ENCODE data around the gene MAP2K5.

The MAP2K5 gene

DNA sequence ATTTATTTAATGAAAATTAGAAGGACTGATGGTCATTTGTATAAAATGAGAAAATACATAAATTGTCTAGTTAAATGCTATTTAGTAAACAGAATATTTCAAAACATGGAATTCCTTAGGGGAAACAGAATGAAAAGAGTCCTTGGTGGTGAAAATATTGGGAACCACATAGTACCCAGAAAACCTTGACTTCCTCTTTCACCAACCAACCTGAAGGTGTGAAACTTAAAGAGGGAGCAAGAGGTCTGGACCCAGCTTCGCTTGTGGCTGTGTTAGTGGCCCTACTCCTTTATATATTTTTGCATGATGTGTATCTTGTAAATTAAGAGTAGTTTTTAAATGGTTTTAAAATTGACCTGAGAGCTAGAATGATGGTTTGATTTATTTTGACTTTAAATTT, 64.2 kb downstream of the MAP2K5 start:
- H3K4me3 ChIP-seq (ENCODE audit: low read depth, low read length): no peak overlapping the region
- no peak for DNase-seq (ENCODE audit: low read depth)
- TF ChIP-seq, protein P1, sequence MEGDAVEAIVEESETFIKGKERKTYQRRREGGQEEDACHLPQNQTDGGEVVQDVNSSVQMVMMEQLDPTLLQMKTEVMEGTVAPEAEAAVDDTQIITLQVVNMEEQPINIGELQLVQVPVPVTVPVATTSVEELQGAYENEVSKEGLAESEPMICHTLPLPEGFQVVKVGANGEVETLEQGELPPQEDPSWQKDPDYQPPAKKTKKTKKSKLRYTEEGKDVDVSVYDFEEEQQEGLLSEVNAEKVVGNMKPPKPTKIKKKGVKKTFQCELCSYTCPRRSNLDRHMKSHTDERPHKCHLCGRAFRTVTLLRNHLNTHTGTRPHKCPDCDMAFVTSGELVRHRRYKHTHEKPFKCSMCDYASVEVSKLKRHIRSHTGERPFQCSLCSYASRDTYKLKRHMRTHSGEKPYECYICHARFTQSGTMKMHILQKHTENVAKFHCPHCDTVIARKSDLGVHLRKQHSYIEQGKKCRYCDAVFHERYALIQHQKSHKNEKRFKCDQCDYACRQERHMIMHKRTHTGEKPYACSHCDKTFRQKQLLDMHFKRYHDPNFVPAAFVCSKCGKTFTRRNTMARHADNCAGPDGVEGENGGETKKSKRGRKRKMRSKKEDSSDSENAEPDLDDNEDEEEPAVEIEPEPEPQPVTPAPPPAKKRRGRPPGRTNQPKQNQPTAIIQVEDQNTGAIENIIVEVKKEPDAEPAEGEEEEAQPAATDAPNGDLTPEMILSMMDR (IDR thresholded peaks at IDR 0.05; ENCODE audit: control insufficient read depth, extremely low read depth, insufficient read depth): no peak

DNA sequence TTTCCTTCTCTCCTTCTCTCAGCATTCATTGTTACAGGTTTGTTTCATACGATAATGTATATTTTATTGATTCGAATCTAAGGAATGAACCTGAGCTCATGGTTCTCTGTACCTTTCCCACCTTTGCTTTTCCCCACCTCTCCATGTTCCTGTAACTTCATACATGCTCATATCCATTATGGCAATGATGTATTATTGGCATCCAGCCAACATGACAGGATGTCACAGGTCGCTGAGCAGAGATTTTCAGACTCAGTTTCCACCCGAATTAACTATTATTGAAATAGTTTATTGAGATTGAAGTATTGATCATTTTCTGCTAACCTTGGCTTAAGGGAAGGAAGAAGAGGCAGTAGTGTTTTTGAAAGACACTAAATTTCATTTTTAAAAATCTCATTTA, 64.8 kb downstream of the MAP2K5 start:
- H3K4me3 ChIP-seq (ENCODE audit: low read depth, low read length): no peak overlapping the region
- TF ChIP-seq, protein P1 (IDR thresholded peaks at IDR 0.05; ENCODE audit: control insufficient read depth, extremely low read depth, insufficient read depth): no peak
- DNase-seq (ENCODE audit: low read depth): no peak

DNA sequence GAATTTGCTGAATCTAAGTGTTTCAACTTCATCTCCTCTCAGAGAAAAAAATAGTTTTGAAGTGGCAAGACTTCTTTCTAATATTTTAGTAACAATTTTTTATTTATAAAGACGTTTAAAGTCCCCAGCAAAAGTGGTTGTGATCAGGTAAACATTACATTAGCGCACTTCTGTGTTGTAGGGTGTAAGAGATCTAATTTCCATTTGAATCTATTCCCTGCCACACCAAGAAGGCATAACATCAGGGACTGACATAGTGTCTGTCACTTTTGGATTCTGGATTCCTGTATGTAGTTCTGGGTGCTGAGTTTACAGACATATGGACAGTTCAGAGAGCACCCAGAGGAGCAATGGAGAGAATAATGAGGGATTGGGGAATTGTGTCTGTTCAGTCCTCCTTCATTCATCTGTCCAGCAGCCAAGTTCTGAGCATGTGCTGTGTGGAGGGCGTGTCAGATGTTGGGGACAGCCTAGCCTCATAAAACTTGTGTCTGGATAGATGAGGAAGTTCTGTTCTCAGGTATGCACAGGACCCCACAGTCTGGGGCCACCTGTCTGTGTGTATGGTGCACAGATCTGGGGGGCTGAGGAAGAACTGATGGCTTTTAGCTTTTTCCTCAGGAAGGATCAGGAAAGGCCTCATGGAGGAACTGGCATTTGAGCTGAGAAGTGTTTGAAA, 65.6 kb downstream of the MAP2K5 start:
- TF ChIP-seq, protein P1 (IDR thresholded peaks at IDR 0.05; ENCODE audit: control insufficient read depth, extremely low read depth, insufficient read depth): no peak
- H3K4me3 ChIP-seq (ENCODE audit: low read depth, low read length): no peak overlapping the region
- DNase-seq (ENCODE audit: low read depth): no peak

DNA sequence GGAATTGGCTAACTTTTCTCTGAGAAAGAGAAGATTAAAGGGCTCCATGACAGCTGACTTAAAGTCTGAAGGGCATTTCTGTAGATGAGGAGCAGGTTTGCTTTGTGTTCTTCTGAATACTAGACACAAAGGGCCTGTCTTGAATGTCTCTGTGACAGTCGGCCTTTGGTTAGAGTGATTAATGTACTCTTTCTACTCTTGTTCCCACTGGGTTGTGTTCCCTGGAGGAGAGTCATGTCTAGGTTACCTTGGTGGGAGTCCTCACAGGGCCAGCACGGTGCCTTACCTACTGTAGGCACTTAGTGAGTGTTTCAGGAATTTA, 66.1 kb downstream of the MAP2K5 start:
- no peak overlapping the region for H3K4me3 ChIP-seq (ENCODE audit: low read depth, low read length)
- DNase-seq (ENCODE audit: low read depth): no peak
- TF ChIP-seq, protein P1 (IDR thresholded peaks at IDR 0.05; ENCODE audit: control insufficient read depth, extremely low read depth, insufficient read depth): no peak

DNA sequence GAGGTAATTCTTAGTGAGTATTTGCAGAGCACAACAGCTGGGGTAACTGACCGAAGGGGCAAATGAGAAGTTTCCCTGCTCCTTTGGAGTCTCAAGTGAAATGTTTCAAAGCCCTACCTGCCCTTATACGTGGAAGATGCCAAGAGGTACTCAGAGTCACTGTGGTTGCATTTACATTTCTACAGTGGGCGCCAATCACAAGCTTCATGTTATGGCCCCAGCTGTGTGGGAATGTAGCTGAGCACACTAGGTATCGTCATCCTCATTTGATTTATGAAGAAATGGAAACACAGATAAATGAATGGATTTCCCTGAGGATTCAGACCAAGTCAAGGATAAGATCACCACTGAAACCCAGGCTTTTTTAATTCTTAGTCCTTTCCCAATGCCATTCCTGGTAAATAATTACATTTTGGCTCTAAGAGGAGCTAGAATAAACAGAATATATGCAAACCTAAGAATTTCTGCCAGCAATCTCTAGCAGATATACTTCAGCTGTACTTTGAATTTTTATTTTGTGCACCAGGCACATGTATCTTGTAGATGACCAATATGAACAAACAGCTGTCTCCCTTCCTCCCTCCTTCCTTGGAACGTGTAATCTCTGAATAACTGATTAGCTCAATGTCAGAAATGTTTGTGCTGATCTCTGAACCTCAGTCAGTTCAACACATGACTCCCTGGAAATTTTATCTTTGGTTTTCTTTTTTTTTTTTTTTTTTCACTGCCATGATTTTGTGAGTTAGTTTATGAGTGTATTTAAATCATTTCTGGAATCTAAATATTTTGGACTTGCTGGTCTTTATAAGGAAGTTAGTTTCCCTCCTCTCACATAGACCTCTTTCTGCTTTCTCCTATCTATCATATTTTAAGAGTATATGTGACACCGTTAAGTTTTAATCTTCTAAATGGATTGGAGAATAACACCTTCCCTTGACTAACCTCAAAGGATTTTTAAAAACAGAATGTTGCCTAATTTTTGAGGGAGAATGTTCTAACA, 69.2 kb downstream of the MAP2K5 start:
- H3K4me3 ChIP-seq (ENCODE audit: low read depth, low read length): no peak overlapping the region
- TF ChIP-seq, protein P1 (IDR thresholded peaks at IDR 0.05; ENCODE audit: control insufficient read depth, extremely low read depth, insufficient read depth): no peak
- DNase-seq (ENCODE audit: low read depth): no peak

DNA sequence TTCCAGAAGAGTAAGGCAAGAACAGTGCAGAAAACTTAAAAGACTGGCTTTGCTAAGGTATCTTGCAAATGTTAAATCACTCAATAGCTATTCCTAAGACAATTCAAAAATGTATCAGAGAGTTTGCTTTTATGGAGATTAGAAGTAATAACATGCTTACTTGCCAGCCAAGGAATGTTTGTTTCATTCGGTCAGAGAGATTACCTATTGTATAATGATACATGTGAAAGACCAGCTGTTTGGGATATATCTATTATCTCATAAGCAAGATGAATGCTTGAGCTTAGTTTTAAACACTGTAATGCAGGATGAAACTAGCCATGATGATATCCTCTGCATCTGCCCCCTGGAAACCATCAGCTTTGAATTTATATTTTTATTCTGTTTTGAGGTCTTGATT, 70.7 kb downstream of the MAP2K5 start:
- no peak overlapping the region for H3K4me3 ChIP-seq (ENCODE audit: low read depth, low read length)
- TF ChIP-seq, protein P1 (IDR thresholded peaks at IDR 0.05; ENCODE audit: control insufficient read depth, extremely low read depth, insufficient read depth): no peak
- no peak for DNase-seq (ENCODE audit: low read depth)

Data from LNCaP clone FGC (cell line).